GM18907 (cell line): ENCODE data around the gene MBP.

Experiments used
- ATAC-seq: cut with Tn5 transposase; IDR thresholded peaks from one replicate; pipeline ENCODE4 v1.9.1; 2021; ENCODE audit warnings: mild to moderate bottlenecking, moderate library complexity; ENCODE audit not compliant: unreplicated experiment

Gene MBP

GRCh38 chr18:77151772-77152520 lies 19.4 kb upstream of the MBP start:
- no peak for ATAC-seq

- ATAC-seq = no peak
Observed at GRCh38 chr18:77151033-77151771, 18.6 kb upstream of the MBP start.

GRCh38 chr18:77150588-77150987 lies 18.0 kb upstream of the MBP start:
- no peak for ATAC-seq

GRCh38 chr18:77148289-77148688 lies 15.7 kb upstream of the MBP start:
- ATAC-seq = no peak

GRCh38 chr18:77147418-77147852 lies 14.9 kb upstream of the MBP start:
- no peak for ATAC-seq

GRCh38 chr18:77146249-77147080 lies 13.9 kb upstream of the MBP start:
- ATAC-seq = no peak

- no peak for ATAC-seq
Observed at GRCh38 chr18:77145364-77145901, 12.8 kb upstream of the MBP start.

GRCh38 chr18:77144451-77145118 lies 12.0 kb upstream of the MBP start:
- no peak for ATAC-seq

GRCh38 chr18:77144046-77144445 lies 11.5 kb upstream of the MBP start:
- ATAC-seq = no peak

- ATAC-seq = no peak
Observed at GRCh38 chr18:77143196-77143595, 10.6 kb upstream of the MBP start.

- no peak for ATAC-seq
Observed at GRCh38 chr18:77141401-77142118, 9.0 kb upstream of the MBP start.

GRCh38 chr18:77140439-77141109 lies 8.0 kb upstream of the MBP start:
- no peak for ATAC-seq

- ATAC-seq = no peak
Observed at GRCh38 chr18:77140030-77140429, 7.4 kb upstream of the MBP start.

- ATAC-seq = no peak
Observed at GRCh38 chr18:77139619-77140018, 7.0 kb upstream of the MBP start.

GRCh38 chr18:77138270-77138669 lies 5.7 kb upstream of the MBP start:
- no peak for ATAC-seq

GRCh38 chr18:77137851-77138250 lies 5.3 kb upstream of the MBP start:
- no peak for ATAC-seq

GRCh38 chr18:77136871-77137665 lies 4.5 kb upstream of the MBP start:
- no peak for ATAC-seq

GRCh38 chr18:77136076-77136718 lies 3.6 kb upstream of the MBP start:
- ATAC-seq = no peak
